ENCODE measurements around the gene PAX7. TPM values are rescaled to one million over a fixed set of nuclear protein-coding genes. Genes with fewer than 3 reads are reported as not detected.
"Not testable (repeated sequence)": the region's sequence is repeated elsewhere in the genome, so short reads cannot be mapped to it uniquely, and the experiment has no call there.

The PAX7 gene
- total and polyA plus RNA-seq, 2 of the 4 experiments (the other 2 are of a cell fraction), result not detected

DNA sequence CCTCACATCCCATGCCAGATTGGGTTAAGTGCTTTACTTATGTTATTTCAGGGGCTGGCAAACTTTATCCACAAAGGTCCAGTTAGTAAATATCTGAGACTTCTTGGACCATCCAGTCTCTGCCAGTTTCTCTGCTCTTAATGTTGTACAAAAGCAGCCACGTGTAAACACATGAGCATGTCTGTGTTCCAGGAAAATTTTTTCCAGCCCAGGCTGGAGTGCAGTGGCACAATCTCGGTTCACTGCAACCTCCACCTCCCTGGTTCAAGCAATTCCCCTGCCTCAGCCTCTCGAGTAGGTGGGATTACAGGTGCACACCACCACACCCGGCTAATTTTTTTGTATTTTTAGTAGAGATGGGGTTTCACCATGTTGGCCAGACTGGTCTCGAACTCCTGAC lies 136.9 kb downstream of the PAX7 start:
- H3K14ac ChIP-seq (replicated peaks; ENCODE audit: low read depth, low read length); H4K8ac ChIP-seq (ENCODE audit: low read depth in 2 of 2, low read length in 2 of 2); H2BK120ac ChIP-seq (ENCODE audit: low read depth, low read length); H4K91ac ChIP-seq (ENCODE audit: insufficient read depth, low read depth, low read length); BruUV-seq (replicated peaks); H3K4me2 ChIP-seq (ENCODE audit: low read depth, low read length); H2AFZ ChIP-seq (replicated peaks; ENCODE audit: low read length, poor library complexity); H3K9me1 ChIP-seq (ENCODE audit: insufficient read depth, low read length); dilution Hi-C loops (cut with HindIII; ENCODE audit: low sequenced_read_pairs, unreplicated experiment); H3K23ac ChIP-seq (ENCODE audit: low read depth, low read length); H2AK9ac ChIP-seq (replicated peaks; ENCODE audit: low read depth, low read length, poor library complexity); H3K18ac ChIP-seq (ENCODE audit: low read depth, low read length); ATAC-seq (ENCODE audit: low read depth); H2BK20ac ChIP-seq (ENCODE audit: low read depth, low read length); H3K79me1 ChIP-seq (ENCODE audit: low read depth in 1 of 2, low read length in 2 of 2); H3K9me3 ChIP-seq (ENCODE audit: control insufficient read depth, insufficient read depth, low read length); H3K4me1 ChIP-seq (ENCODE audit: control insufficient read depth, insufficient read depth, low read length); H3K4me3 ChIP-seq (ENCODE audit: insufficient read depth, low read depth, low read length); intact Hi-C loops (cut with micrococcal nuclease); H4K20me1 ChIP-seq (ENCODE audit: insufficient read depth, low read length); H3K36me3 ChIP-seq (ENCODE audit: control insufficient read depth, insufficient read depth, low read length); in situ Hi-C loops (cut with MboI; ENCODE audit: low sequenced_read_pairs); H3K27ac ChIP-seq (ENCODE audit: insufficient read depth, low read length); H2BK15ac ChIP-seq (ENCODE audit: low read depth, low read length); H4K5ac ChIP-seq (ENCODE audit: low read depth, low read length); H3K27me3 ChIP-seq (ENCODE audit: control insufficient read depth, insufficient read depth, low read length); H2AK5ac ChIP-seq (ENCODE audit: low read depth, low read length); CTCF ChIA-PET; POLR2A ChIA-PET (ENCODE audit: unreplicated experiment); H3K9ac ChIP-seq (ENCODE audit: low read depth, low read length); H3K4ac ChIP-seq (ENCODE audit: low read depth, low read length); H2BK5ac ChIP-seq (ENCODE audit: low read depth, low read length, poor library complexity, severe bottlenecking); DNase-seq; H3K56ac ChIP-seq (ENCODE audit: extremely low read depth, insufficient read depth, low read length): not testable (repeated sequence)
- 0% methylated on average over 1 of the region's 5 CpGs; no CpG with 5 or more reads in 1 of the 2 experiments for WGBS, 2 experiments (ENCODE audit: extremely low coverage in 2 of 2, insufficient read length in 1 of 2)

Measured in IMR-90 (cell line).